ENCODE data around the gene HBP1.
"Not testable (repeated sequence)": the region's sequence is repeated elsewhere in the genome, so short reads cannot be mapped to it uniquely, and the experiment has no call there.

The HBP1 gene

GRCh38 chr7:107168233-107169119, at the start of gene HBP1:
Gene HBP1, plus strand, starts transcription at chr7:107169003. Its CDS starts 10,891 bp downstream, at chr7:107179894.
- DNase-seq, result peak; percentile 100

DNA sequence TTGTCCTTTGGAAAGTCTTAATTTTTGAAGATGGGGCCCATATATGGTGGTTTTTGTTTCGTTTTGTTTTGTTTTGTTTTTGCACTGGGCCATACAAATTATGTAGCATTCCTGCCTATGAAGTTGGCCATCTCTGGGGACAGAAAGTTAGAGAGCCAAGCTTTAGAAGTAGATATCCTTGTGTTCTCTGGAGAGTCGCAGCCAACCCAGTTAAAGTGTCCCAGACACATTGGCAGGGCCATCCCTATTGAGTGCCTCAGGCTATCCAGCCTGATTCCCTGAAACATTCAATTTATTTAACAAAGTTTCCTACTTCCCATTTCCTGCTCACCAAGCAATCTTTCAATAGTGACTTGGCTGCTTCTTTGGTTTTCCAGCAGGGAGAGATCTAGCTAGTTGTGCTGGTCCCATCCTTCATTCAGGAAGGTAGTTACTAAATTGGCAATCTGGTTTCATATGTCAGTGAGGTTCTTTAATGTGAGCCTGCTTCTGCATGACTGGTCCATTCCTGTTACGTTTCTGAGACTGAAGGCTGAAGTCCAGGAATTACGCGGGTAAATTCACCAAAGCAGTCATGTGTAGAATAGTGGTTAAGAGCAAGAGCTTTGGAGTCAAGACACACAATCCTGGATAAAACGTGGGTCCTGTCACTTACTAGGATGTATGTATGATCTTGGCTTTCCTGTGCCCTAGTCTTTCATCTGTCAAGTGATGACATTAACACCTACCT, 49.3 kb upstream of the HBP1 start:
- DNase-seq, result no peak

DNA sequence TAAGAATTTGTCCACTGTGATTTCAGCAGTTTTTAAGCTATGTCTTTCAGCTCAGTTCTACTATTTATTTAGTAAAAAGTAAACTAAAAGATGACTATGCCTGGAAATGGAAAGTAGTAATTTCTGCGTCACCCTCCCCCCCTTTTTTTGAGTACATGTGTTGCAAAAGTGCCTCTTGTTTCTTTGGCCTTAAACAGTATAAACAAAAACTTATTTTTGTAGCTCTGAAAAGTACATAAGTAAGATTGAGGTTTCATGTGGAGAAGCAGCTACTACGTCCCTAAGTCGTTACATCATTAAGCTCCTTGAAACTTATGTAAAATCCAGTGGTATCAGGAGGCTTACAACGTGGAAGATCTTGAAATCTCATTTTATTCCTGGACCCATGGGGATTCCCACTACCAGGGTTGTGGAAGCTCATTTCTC, 46.3 kb upstream of the HBP1 start:
- no peak for DNase-seq

- DNase-seq, result no peak
Observed at GRCh38 chr7:107123392-107123791, 45.4 kb upstream of the HBP1 start.

DNA sequence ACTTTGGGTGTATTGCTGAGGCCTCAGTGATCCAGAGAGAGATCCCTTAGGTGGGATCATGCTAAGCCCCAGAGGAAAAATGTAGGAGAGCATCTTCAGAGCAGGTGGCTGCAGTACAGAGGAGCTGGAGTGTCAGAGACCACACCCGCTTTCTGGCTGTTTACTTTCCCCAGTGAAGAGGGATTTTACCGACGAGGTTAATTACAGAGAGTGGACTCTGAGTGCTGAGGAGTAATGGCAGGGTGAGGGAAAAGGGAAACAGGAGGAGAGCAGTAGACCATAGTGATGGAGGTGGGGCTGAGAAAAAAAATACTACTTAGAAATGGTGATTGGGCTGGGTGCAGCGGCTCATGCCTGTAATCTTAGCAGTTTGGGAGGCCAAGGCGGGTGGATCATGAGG, 43.3 kb upstream of the HBP1 start:
- no peak for DNase-seq

DNA sequence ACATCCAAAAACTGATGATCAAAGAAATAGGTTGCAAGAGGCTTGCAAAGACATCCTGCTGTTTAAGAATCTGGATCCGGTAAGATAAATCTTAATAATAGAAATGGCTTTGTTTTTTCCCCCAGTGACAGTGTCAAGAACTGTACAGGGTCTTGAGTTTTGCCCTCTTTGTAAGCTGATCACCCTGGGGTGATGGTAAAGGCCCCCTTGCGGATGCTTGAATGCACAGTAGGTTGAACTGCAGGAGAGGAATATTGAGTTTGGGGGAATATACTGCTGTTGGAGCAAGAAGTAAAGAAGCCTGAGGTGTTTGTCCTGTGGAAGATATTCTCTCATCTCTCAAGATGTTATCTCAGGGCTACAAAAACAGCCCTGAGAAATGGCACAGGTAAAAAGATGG, 40.6 kb upstream of the HBP1 start:
- DNase-seq, result no peak

- no peak for DNase-seq
Observed at GRCh38 chr7:107128748-107129147, 40.1 kb upstream of the HBP1 start.

- DNase-seq, result no peak
Observed at GRCh38 chr7:107130487-107131220, 38.1 kb upstream of the HBP1 start.

- no peak for DNase-seq
Observed at GRCh38 chr7:107133396-107133795, 35.4 kb upstream of the HBP1 start.

GRCh38 chr7:107138696-107139420, 29.9 kb upstream of the HBP1 start:
- DNase-seq, result peak; percentile 27

DNA sequence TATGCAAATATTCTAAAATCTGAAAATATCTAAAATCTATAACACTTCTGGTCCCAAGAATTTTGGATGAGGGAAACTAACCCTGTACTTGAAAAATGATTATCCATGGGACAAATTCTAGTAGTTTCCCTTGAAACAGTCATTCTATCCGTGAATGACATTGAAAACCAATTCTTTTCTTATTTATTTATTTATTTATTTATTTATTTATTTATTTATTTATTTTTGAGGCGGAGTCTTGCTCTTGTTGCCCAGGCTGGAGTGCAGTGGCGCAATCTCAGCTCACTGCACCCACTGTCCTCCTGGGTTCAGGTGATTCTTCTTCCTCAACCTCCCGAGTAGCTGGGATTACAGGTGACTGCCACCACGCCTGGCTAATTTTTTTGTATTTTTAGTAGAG, 24.9 kb upstream of the HBP1 start:
- not testable (repeated sequence) for DNase-seq

DNA sequence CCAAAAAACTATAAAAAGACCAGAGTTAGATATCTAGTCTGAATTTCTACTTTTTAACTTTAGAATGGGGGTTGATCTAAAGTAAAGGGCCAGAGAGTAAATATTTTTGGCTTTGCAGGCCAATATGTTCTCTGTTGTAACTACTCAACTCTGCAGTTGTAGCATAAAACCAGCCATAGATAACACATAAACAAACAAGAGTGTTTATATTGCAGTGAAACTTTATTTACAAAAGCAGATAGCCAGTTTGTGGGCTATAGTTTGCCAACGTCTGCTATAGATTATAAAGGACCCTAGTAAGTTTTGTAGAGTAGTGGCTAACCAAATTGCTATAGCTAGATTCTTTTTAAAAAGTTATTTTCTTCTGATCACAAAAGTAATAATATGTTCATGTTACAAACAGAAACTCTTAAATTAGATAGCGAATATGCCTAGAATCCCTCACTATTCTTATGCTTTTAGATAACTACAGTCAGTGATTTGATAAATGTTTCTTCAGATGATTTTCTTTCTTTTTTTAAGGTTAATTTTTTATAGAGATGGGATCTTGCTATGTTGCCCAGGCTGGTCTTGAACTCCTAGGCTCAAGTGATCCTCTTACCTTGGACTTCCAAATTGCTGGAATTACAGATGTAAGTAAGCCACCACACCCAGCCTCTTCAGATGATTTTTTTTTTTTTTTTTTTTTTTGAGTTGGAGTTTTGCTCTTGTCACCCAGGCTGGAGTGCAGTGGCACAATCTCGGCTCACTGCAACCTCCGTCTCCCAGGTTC, 23.6 kb upstream of the HBP1 start:
- no peak for DNase-seq

DNA sequence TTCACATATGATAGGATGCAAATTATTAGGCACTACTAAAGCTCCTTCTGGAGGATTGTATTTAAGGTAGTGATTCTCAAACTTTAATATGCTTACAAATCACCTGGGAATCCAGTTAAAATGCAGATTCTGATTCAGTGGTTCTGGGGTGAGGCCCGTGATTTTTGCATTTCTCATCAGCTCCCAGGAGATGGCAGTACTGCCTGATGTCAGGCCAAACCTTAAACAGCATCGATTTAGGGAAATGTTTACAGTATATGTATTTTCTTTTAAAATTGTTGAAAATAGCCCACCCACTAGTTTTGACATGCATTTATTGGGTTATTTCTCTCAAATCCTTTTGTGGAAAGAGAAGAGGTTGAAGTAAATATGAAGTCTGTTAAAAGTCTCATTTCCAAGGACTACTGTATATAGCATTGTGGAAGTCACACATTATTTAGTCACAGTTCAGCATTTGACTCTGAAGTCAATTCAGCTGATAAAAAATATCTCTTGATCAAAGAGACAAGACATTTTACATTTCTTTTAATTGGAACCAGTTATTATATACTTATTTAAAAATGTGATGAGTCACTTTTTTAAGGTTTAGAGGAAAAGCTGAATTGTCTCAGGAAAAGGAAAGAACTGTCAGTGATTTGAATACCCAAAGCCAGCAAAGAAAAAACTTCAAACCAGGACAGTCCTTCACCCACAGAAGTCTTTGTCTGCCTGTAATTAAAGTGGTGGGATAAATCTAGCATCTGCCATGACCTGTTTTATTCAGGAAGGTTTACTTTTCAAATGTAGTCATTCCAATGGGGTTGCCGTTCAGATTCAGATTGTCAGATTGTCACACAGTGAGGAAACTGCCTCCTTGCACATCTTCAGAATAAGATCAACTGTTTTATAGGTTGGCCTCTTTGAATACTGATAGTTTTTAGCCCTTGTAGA, 21.1 kb upstream of the HBP1 start:
- peak; percentile 33 for DNase-seq

DNA sequence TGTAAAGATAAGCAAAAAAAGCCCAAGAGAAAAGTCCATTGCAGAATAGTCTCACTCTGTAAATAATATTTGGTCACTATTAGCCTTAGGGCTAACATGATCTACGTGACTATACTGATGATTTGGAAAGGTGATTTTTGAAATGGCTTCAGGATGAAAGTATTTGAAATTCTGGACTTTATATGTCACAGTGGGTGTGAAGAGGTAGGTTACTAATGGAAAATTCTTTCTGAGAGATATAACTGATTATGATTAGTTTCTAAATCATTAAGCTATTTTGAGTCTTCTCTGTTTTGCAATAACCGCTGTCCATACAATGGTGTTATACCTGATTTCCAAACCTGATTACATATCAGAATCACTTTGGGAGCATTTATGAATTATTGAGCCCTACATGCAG, 20.1 kb upstream of the HBP1 start:
- no peak for DNase-seq

DNA sequence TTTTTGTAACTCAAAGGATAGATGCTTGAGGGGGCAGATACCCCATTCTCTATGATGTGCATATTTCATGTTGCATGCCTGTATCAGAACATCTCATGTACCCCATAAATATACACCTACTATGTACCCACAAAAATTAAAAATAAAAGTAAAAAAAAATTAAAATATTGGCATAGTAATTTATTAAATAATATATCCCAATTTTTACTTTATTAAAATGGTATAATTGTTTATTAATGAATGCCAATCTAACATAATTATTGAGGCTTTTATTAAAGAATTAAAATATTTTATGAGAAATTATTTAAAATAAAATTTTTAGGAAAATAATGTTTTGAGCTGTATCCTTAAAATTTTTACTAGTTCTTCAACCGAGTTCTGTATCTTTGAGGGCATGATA, 18.9 kb upstream of the HBP1 start:
- DNase-seq, result no peak

GRCh38 chr7:107150375-107151073, 18.3 kb upstream of the HBP1 start:
- DNase-seq, result peak; percentile 72

DNA sequence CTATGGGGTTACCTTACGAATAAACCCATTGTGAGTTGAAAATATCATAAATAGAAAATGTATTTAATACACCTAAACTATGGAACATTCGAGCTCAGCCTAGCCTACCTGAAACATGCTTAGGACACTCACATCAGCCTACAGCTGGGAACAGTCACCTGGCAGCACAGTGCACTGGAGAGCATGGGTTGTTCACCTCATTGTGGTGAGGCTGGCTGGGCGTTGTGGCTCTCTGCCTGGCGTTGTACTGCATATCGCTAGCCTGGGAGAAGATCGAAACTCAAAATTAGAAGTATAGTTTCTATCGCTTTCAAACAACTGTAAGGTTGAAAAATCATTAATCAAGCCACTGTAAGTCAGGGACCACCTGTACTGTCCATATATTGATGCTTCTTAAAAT, 17.3 kb upstream of the HBP1 start:
- DNase-seq, result no peak

DNA sequence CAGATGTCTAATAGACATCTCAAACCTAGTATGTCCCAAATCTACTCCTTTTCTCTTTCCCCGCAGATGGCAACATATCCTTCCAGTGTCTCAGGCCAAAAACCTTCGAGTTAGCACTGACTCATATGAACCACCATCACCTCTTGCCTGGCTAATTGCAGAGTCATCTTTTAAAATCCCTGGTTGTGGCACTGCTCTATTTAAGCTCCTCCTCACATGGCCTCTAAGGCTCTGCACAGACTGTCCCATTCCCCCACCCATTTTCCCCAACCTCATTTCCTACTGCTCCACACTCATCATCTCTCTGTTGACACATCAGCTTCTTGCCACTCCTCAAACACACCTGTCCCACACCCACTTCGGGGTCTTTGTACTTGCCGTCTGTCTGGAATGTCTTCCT, 16.8 kb upstream of the HBP1 start:
- peak; percentile 53 for DNase-seq

- no peak for DNase-seq
Observed at GRCh38 chr7:107154826-107155225, 14.0 kb upstream of the HBP1 start.

- DNase-seq, result not testable (repeated sequence)
Observed at GRCh38 chr7:107155726-107156125, 13.1 kb upstream of the HBP1 start.

All from fibroblast of skin of right biceps (primary cell).